Panc1 (cell line): ENCODE data around the gene P2RY1. TPM values are rescaled to one million over a fixed set of nuclear protein-coding genes. Genes with fewer than 3 reads are reported as not detected.

Source experiments
- ATAC-seq: fragments of 200-7000 bp; cut with Tn5 transposase; 2 replicates; pipeline ENCODE4 v1.9.1; 2020; ENCODE audit warnings: mild to moderate bottlenecking, moderate library complexity
- BruUV-seq: library from RNA; stranded (reverse); fragments of 400-500 nt; replicated peaks from 2 replicates; lab custom pipeline; 2021; lab: Mats Ljungman, UMichigan
- CTCF ChIA-PET: fragments of 300-600 bp; sonication (Branson Sonifier 250); formaldehyde crosslinking; loops from one replicate; lab custom pipeline; 2022; ENCODE audit warnings: antibody characterized with exemption; lab: Charles Lee
- POLR2A ChIA-PET: fragments of 300-600 bp; sonication (Branson Sonifier 250); formaldehyde crosslinking; loops from one replicate; lab custom pipeline; 2022; ENCODE audit warnings: antibody characterized with exemption; lab: Charles Lee
- DNase-seq: peaks from one replicate; pipeline ENCODE4 v3.0.0-alpha.2; 2010; ENCODE audit warnings: low read depth, low spot score
- H3K27ac ChIP-seq: 2 replicates; pipeline ENCODE4 v1.5.1; 2011; ENCODE audit warnings: mild to moderate bottlenecking, low read length, inconsistent platforms
- H3K27me3 ChIP-seq: fragments of 200-500 bp; sonication (Bioruptor generic); 2 replicates; pipeline ENCODE4 v1.6.0; 2014; ENCODE audit warnings: low read length, inconsistent platforms; ENCODE audit not compliant: control insufficient read depth, insufficient read depth
- H3K36me3 ChIP-seq: fragments of 200-500 bp; sonication (Bioruptor generic); 2 replicates; pipeline ENCODE4 v1.5.1; 2014; ENCODE audit warnings: inconsistent platforms, mild to moderate bottlenecking, low read length, moderate library complexity; ENCODE audit not compliant: control insufficient read depth, insufficient read depth
- H3K4me1 ChIP-seq: 2 replicates; pipeline ENCODE4 v1.5.1; 2011; ENCODE audit warnings: inconsistent platforms, mild to moderate bottlenecking, low read length, moderate library complexity; ENCODE audit not compliant: control insufficient read depth, insufficient read depth
- H3K4me3 ChIP-seq, 2 experiments: 2 replicates each; pipeline ENCODE4 v1.5.1; 2011 to 2012; ENCODE audit warnings: low read depth in 2 of 2, low read length in 2 of 2, mild to moderate bottlenecking in 2 of 2, inconsistent platforms in 1 of 2, moderate library complexity in 1 of 2
- H3K9me3 ChIP-seq: fragments of 200-500 bp; sonication (Bioruptor generic); 2 replicates; pipeline ENCODE4 v1.5.1; 2014; ENCODE audit warnings: low read depth, mild to moderate bottlenecking, inconsistent platforms, low read length, moderate library complexity; ENCODE audit not compliant: control insufficient read depth, insufficient read depth
- CTCF ChIP-seq: fragments of 450-650 bp; IDR thresholded peaks from 2 replicates; pipeline ENCODE4 v1.5.1; 2017; ENCODE audit warnings: mild to moderate bottlenecking
- POLR2AphosphoS5 ChIP-seq: IDR thresholded peaks from 2 replicates; pipeline ENCODE4 v1.6.1; 2012; ENCODE audit warnings: mild to moderate bottlenecking, low read depth, low read length, moderate library complexity
- REST ChIP-seq, 2 experiments: IDR thresholded peaks; 2 replicates each; pipeline ENCODE4 v1.6.1; 2011 to 2012; ENCODE audit warnings: low read depth in 2 of 2, control low read depth in 1 of 2, low read length in 1 of 2, mild to moderate bottlenecking in 1 of 2, moderate library complexity in 1 of 2; ENCODE audit not compliant: insufficient read depth in 1 of 2
- SIN3A ChIP-seq: IDR thresholded peaks from 2 replicates; pipeline ENCODE4 v1.6.1; 2012; ENCODE audit warnings: low read depth, mild to moderate bottlenecking, low read length, moderate library complexity, borderline replicate concordance; ENCODE audit not compliant: insufficient read depth
- TCF7L2 ChIP-seq: IDR thresholded peaks from 2 replicates; pipeline ENCODE4 v1.6.1; 2011; ENCODE audit warnings: mild to moderate bottlenecking, low read depth, low read length, inconsistent platforms
- in situ Hi-C: cut with HindIII; loops from 2 replicates; pipeline ENCODE4 v1.10.0; 2016; ENCODE audit warnings: low sequenced_read_pairs, low pct_unique_long_range_greater_than_20kb
- intact Hi-C: fragments of 100-400 bp; cut with micrococcal nuclease; formaldehyde crosslinking; loops from one replicate; pipeline ENCODE4 v1.10.0; 2022; ENCODE audit not compliant: unreplicated experiment
- total RNA-seq: library from RNA; stranded (reverse); gene quantifications from one replicate; pipeline ENCODE4 v1.2.1, GENCODE V29; 2021; ENCODE audit not compliant: unreplicated experiment

The P2RY1 gene
- total RNA-seq, 1 experiment from 2014 or later = 0.08 TPM

- Histone ChIP-seq H3K4me1 (no peaks in the 10 kb centered on the region), H3K36me3 (no peaks in the 10 kb centered on the region), H3K27me3 (peaks cover 2% of the 10 kb centered on the region), H3K27ac (no peak overlapping the region), H3K9me3 (no peaks in the 10 kb centered on the region), H3K4me3 (no peak overlapping the region)
- in situ Hi-C loops = no loop called here
- POLR2A ChIA-PET = no interaction called here
- CTCF ChIA-PET = no interaction called here
- intact Hi-C loops = no loop called here
- TF ChIP-seq CTCF (no peak), TCF7L2 (no peak), POLR2AphosphoS5 (no peak), SIN3A (no peak), REST (IDR thresholded peaks at IDR 0.05; ENCODE audit: insufficient read depth in 1 of 2, low read depth in 2 of 2, low read length in 1 of 2) (no peak)
- no peak for DNase-seq
- no peak for ATAC-seq
- BruUV-seq = no TSS peak
Observed at GRCh38 chr3:152825566-152825965, 9.4 kb upstream of the P2RY1 start.

- no TSS peak for BruUV-seq
- CTCF ChIA-PET = no interaction called here
- Histone ChIP-seq H3K9me3 (no peaks in the 10 kb centered on the region), H3K27me3 (peaks cover 2% of the 10 kb centered on the region), H3K36me3 (no peaks in the 10 kb centered on the region), H3K27ac (no peak overlapping the region), H3K4me3 (no peak overlapping the region), H3K4me1 (no peaks in the 10 kb centered on the region)
- POLR2A ChIA-PET = no interaction called here
- no peak for DNase-seq
- TF ChIP-seq POLR2AphosphoS5 (no peak), SIN3A (no peak), TCF7L2 (no peak), REST (IDR thresholded peaks at IDR 0.05; ENCODE audit: insufficient read depth in 1 of 2, low read depth in 2 of 2, low read length in 1 of 2) (no peak), CTCF (no peak)
- in situ Hi-C loops = no loop called here
- no peak for ATAC-seq
- intact Hi-C loops = no loop called here
Observed at GRCh38 chr3:152826476-152826875, 8.5 kb upstream of the P2RY1 start.
